OCI-M2 (cell line): Measurements from ENCODE around the gene CFHR5.
"Not testable (repeated sequence)": the region's sequence is repeated elsewhere in the genome, so short reads cannot be mapped to it uniquely, and the experiment has no call there.

Experiments
- DNase-seq: peaks from one replicate; lab custom pipeline; 2025; ENCODE audit not compliant: unreplicated experiment; lab: John Stamatoyannopoulos, UW

The CFHR5 gene

DNA sequence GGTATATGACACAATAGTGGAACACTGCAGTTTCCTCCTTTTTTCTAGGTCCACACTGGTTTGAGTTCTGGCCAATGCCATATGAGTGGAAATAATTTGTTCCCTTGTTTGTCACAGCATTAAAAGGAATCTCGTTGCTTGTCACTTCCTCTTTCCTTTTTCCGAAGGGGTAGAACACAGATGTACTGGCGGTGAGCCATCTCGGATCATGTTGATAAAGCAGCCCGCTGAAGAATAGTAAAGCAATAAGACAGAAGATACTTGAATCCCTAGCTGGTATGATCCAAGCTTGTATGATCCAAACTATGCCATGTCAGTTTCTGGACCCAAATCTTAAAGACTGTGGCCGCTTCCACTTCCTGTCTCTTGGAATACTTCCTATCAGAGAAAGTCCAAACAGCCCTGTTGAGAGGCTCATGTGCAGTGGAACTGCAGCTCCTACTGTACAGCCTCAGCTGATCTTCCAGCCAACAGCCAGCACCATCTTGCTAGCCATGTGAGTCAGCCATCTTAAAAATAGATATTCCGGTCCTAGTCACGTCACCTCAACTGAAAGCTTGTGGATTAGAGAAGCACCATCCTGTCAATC lies 40.3 kb downstream of the CFHR5 start:
- no peak for DNase-seq

DNA sequence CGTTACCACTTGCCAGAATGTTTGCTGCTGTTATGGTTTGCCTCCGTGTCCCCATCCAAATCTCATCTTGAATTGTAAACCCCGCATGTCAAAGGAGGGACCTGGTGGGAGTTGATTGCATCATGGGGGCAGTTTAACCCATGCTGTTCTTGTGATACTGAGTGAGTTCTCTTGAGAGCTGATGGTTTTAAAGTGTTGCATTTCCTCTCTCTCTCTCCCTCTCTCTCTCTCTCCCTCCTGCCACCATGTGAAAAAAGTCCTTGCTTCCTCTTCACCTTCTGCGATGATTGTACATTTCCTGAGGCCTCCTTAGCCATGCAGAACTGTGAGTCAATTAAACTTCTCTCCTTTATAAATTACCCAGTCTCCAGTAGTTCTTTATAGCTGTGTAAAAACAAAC lies 44.4 kb downstream of the CFHR5 start:
- DNase-seq: no peak

DNA sequence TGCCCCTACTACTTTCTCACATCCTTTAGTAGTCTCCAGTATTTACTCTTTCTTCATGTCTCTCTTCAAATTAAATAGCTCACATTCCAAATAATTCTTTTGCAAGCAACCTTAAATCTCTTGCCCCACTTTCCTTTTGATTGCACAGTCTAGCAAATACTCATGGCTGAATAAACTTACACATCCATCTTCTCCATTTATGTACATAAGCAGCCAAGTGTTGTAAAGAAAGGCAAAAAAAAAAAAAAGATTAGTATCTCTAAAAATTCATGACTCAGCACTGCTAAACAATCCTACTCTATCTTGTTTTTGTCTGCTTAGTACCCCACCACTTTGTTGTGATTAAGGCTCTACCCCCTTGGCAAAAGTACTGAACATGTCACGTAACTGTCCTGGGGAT lies 47.1 kb downstream of the CFHR5 start:
- no peak for DNase-seq

DNA sequence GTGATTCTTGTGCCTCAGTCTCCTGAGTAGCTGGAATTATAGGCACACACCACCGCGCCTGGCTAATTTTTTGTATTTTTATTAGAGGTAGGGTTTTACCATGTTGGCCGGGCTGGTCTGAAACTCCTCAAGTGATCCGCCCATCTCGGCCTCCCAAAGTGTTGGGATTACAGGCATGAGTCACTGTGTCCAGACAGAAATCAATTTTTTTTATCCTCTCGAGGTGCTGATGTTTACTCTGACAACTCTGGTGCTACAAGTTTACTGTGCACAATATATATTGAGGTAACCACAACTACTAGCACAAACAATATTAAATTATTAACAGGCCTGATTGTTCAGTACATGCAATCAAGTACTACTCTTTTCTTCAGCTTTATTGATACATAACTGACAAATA lies 50.0 kb downstream of the CFHR5 start:
- no peak for DNase-seq

DNA sequence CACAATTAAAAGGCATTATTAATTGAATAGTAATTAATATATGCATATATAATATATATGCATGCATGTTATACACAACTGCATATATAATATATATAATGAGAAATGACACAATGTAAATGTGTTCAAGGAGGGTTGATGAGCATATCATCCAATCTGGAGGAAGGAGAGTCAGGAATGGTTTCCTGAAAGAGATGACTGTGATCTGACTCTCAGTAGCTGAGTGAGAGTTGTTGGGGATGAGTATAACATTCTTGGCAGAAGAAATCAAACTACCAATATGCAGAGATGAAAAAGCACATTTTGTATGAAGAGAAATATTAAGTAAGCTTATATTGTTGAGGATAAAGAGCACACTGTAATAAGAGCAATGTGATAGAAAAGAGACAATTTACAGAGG lies 52.4 kb downstream of the CFHR5 start:
- DNase-seq: no peak

DNA sequence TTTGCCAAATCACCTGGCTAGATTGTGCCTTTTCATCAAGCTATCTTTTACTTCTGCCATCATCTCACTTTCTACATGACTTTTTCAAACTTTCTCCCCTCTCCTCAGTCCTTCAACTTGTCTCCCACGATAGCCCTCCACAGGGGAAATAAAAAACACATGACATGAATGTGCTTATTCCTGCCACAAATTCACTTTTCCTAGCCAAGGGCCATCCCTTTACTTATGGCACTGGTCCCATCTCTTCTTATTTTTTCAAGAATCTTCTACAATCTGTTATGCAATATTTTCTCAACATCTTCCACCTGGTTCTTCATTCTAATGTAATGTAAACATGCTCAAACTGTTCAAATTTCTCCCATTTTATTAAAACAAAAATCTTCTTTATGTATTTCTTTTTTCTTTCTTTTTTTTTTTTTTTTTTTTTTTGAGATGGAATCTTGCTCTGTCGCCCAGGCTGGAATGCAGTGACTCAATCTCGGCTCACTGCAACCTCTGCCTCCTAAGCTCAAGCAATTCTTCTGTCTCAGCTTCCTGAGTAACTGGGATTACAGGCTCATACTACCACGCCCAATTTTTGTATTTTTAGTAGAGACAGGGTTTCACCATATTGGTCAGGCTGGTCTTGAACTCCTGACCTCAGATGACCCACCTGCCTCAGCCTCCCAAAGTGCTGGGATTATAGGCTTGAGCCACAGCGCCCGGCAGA lies 57.4 kb downstream of the CFHR5 start:
- DNase-seq: not testable (repeated sequence)

DNA sequence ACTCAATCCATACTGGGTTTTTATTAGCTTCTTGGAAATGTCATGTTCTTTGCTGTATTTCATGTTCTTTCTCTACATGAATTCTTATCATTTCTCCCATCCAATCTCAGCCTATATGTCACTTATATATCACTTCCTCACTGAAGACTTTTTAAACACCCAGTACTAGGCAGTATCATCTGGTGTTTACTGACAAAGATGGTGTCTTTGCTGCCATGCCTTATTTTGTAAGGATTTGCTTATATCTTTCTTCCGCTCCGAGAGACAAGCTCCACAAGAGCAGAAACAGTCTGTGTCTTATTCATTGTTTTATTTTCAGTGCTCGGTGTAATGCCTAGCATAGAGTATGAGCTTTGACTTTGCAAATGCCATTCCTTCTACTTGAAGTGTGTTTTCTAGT lies 59.5 kb downstream of the CFHR5 start:
- no peak for DNase-seq

DNA sequence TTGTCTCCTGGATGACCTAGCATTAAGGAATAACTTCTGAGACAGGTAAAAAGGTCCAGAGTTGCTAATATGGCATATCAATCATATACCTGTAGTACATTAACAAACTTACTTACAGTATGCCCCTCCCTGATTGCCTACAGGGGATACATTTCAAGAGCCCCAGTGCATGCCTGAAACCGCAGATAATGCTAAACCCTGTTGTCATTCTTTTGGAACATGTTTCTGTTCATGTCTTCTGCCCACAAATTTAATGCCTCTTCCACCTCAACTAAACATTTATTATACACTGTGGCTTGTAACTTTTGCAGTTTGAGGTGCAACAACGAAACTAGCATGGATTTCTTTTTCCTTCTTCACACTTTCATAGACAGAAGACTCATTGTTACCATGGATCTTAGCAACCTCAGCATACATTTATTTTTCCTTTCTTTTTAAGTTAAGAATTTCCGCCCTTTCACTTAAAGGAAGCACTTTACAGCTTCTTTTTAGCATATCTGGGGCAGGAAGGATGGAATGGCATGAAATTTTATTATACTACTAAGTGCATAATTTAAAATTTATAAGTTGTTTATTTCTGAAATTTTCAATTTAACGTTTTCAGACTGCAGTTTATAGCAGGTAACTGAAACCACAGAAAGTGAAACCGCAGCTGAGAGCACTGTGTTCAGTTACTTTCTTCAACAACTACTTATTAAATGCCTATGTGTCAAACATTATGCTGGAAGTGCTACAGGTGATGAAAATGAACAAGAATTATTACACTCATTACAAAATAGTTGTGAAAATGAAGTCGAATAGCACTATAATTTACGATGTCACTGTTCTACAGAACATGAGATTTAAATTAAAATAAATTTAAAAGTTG lies 64.4 kb downstream of the CFHR5 start:
- DNase-seq: no peak

DNA sequence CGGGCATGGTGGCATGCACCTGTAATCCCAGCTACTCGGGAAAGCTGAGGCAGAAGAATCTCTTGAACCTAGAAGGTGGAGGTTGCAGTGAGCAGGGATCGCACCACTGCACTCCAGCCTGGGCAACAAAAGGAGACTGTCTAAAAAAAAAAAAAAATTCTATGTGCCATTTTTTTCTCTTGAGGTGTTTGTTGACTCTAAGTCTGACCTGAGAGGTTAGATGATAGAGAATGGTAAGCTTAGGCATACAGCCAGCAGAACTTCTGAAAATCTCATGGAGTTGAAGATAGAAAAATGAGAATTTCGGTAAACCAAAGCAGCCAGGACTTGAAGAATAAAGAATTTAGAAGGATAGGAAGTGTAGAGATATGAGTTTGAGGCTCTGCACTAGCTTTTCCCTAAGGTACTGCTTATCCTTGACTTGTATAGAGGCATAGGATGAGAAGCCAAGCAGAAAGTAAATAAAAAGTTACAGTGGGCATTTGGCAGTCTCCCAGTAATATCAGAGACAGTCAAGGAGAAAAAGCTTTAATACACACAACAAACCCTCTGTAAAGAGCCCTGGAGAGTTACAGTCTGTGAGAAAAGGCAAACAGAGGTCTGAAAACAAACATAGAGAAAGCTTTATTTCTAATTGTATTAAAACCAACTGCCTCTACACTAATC lies 65.5 kb downstream of the CFHR5 start:
- no peak for DNase-seq

DNA sequence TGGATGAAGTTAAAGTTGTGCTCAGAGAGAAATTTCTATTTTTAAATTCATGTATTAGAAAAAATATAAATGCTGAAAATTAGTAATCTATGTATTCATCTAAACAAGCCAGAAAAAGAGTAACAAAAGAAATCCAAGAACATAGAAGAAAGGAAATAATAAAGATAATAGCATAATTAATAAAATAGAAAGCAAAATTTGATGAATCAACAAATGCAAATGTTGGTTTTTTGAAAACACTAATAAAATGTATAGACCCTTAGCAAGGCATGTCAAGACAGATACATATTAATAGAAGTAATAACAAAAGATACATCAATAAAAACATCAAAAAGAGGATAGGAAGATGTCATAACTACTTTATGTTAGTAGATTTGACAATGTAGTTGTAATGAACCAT lies 71.7 kb downstream of the CFHR5 start:
- no peak for DNase-seq
